A549 (cell line): ENCODE results near the gene EHBP1.

Experiments used
- BCL3 ChIP-seq: fragments of >200 bp; sonication (Bioruptor Twin); formaldehyde crosslinking; IDR thresholded peaks from 3 replicates; pipeline ENCODE4 v1.6.1; 2016
- HES2 ChIP-seq: fragments of >200 bp; sonication (Bioruptor Twin); formaldehyde crosslinking; IDR thresholded peaks from 2 replicates; pipeline ENCODE4 v1.6.1; 2016
- RAD21 ChIP-seq, 2 experiments: fragments of >200 bp in 1 of 2; sonication (Bioruptor Twin) in 1 of 2; formaldehyde crosslinking in 1 of 2; IDR thresholded peaks in 1 of 2; conservative IDR thresholded peaks in 1 of 2; 2 replicates in 1 of 2; 3 replicates in 1 of 2; pipeline ENCODE4 v1.6.1; 2012 to 2018; ENCODE audit warnings: inconsistent platforms in 1 of 2
- TF ChIP-seq, protein P1 (sequence below): fragments of 200-600 bp; sonication (generic); IDR thresholded peaks from 2 replicates; pipeline ENCODE4 v1.6.1; 2016; ENCODE audit warnings: antibody characterized with exemption, mild to moderate bottlenecking, moderate library complexity

DNA sequence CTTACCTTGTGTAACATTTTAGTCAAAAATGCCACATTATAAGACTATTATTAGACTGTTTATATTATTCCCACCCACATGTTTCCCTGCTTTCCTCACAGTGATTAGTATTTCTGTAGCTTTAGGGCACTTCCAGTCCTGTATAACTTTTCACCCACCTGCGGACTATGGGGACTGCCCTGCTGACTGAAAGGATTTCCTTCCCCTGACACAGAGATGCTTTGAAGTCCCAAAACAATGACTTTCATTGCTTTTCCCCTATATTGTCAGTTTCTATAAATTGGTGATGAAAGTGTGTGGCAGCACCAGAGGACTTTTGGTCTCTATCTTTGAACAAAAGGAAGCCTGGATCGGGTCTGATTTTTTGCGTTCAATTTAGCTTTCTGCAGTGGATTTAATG lies 286.1 kb downstream of the EHBP1 start:
- TF ChIP-seq BCL3 (no peak), RAD21 (conservative IDR thresholded peaks at IDR 0.05 in 1 of 2, IDR thresholded peaks at IDR 0.05 in 1 of 2) (no peak), HES2 (no peak)
- TF ChIP-seq, protein P1, sequence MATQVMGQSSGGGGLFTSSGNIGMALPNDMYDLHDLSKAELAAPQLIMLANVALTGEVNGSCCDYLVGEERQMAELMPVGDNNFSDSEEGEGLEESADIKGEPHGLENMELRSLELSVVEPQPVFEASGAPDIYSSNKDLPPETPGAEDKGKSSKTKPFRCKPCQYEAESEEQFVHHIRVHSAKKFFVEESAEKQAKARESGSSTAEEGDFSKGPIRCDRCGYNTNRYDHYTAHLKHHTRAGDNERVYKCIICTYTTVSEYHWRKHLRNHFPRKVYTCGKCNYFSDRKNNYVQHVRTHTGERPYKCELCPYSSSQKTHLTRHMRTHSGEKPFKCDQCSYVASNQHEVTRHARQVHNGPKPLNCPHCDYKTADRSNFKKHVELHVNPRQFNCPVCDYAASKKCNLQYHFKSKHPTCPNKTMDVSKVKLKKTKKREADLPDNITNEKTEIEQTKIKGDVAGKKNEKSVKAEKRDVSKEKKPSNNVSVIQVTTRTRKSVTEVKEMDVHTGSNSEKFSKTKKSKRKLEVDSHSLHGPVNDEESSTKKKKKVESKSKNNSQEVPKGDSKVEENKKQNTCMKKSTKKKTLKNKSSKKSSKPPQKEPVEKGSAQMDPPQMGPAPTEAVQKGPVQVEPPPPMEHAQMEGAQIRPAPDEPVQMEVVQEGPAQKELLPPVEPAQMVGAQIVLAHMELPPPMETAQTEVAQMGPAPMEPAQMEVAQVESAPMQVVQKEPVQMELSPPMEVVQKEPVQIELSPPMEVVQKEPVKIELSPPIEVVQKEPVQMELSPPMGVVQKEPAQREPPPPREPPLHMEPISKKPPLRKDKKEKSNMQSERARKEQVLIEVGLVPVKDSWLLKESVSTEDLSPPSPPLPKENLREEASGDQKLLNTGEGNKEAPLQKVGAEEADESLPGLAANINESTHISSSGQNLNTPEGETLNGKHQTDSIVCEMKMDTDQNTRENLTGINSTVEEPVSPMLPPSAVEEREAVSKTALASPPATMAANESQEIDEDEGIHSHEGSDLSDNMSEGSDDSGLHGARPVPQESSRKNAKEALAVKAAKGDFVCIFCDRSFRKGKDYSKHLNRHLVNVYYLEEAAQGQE = no peak
